Keratinocyte (primary cell): ENCODE measurements around the gene DSCAML1.

Experiments used
- EZH2 ChIP-seq: IDR thresholded peaks from one replicate; pipeline ENCODE4 v1.6.1; 2012; ENCODE audit warnings: inconsistent platforms, mild to moderate bottlenecking, low read length, moderate library complexity
- TF ChIP-seq, protein P1 (sequence below), 3 experiments: IDR thresholded peaks in 1 of 3; conservative IDR thresholded peaks in 1 of 3; optimal IDR thresholded peaks in 1 of 3; 2 replicates in 2 of 3; 3 replicates in 1 of 3; pipeline versions ENCODE3 to v1.5.1; 2011; ENCODE audit warnings: low read length in 3 of 3, mild to moderate bottlenecking in 3 of 3, moderate library complexity in 2 of 3, control low read depth in 1 of 3, inconsistent platforms in 1 of 3; ENCODE audit not compliant: insufficient read depth in 2 of 3; ENCODE audit errors: extremely low read depth in 1 of 3

- TF ChIP-seq, protein P1, sequence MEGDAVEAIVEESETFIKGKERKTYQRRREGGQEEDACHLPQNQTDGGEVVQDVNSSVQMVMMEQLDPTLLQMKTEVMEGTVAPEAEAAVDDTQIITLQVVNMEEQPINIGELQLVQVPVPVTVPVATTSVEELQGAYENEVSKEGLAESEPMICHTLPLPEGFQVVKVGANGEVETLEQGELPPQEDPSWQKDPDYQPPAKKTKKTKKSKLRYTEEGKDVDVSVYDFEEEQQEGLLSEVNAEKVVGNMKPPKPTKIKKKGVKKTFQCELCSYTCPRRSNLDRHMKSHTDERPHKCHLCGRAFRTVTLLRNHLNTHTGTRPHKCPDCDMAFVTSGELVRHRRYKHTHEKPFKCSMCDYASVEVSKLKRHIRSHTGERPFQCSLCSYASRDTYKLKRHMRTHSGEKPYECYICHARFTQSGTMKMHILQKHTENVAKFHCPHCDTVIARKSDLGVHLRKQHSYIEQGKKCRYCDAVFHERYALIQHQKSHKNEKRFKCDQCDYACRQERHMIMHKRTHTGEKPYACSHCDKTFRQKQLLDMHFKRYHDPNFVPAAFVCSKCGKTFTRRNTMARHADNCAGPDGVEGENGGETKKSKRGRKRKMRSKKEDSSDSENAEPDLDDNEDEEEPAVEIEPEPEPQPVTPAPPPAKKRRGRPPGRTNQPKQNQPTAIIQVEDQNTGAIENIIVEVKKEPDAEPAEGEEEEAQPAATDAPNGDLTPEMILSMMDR (optimal IDR thresholded peaks at IDR 0.05 in 1 of 3, IDR thresholded peaks at IDR 0.05 in 1 of 3, conservative IDR thresholded peaks at IDR 0.05 in 1 of 3; ENCODE audit: extremely low read depth in 1 of 3, insufficient read depth in 2 of 3, low read length in 3 of 3), result no peak
- no peak for TF ChIP-seq EZH2
Observed at GRCh38 chr11:117816846-117817367, 19.9 kb upstream of the DSCAML1 start.
